Measurements from ENCODE around the gene MACF1.

- TF ChIP-seq CTCF (IDR thresholded peaks at IDR 0.05 in 4 of 5, conservative IDR thresholded peaks at IDR 0.05 in 1 of 5): no peak
- TF ChIP-seq POLR2A (IDR thresholded peaks at IDR 0.05): no peak
Observed at GRCh38 chr1:39220891-39221870, 16.7 kb downstream of the MACF1 start.

All from gastrocnemius medialis (tissue), 4 donors.